Testis (tissue), 3 donors: ENCODE results near the gene XRCC2. TPM values are rescaled to one million over a fixed set of nuclear protein-coding genes. Genes with fewer than 3 reads are reported as not detected.
"Not testable (repeated sequence)": the region's sequence is repeated elsewhere in the genome, so short reads cannot be mapped to it uniquely, and the experiment has no call there.

Source experiments
- DNase-seq: peaks from one replicate; pipeline ENCODE4 v3.0.0-alpha.2; 2019
- H3K27ac ChIP-seq, 2 donors: fragments of 200-600 bp; sonication (generic); one replicate each; pipeline ENCODE4 v1.5.1; 2019
- H3K27me3 ChIP-seq: fragments of 200-600 bp; sonication (generic); one replicate; pipeline ENCODE4 v1.5.1; 2019
- H3K36me3 ChIP-seq: fragments of 200-600 bp; sonication (generic); one replicate; pipeline ENCODE4 v1.5.1; 2017; ENCODE audit warnings: low read depth; ENCODE audit errors: missing control alignments
- H3K4me1 ChIP-seq: fragments of 200-600 bp; sonication (generic); one replicate; pipeline ENCODE4 v1.5.1; 2019
- H3K4me3 ChIP-seq, 2 donors: fragments of 200-600 bp; sonication (generic); one replicate each; pipeline ENCODE4 v1.5.1; 2017 to 2019
- H3K9me3 ChIP-seq: fragments of 200-600 bp; sonication (generic); one replicate; pipeline ENCODE4 v1.5.1; 2017
- POLR2A ChIP-seq: fragments of 450-650 bp; IDR thresholded peaks from one replicate; pipeline ENCODE4 v1.6.1; 2017; ENCODE audit warnings: antibody characterized with exemption, mild to moderate bottlenecking, moderate library complexity
- WGBS, 2 donors: methylation state at CpG; one replicate each; pipeline ENCODE4 v1.1.5; 2018; 5-methylcytosine and 5-hydroxymethylcytosine counted together
- intact Hi-C: fragments of 100-400 bp; cut with DNase I; formaldehyde crosslinking; loops from one replicate; pipeline ENCODE4 v1.15.1; 2023; ENCODE audit warnings: low total_unique reads
- polyA plus RNA-seq: library from polyadenylated mRNA; stranded (reverse); fragments of 350-450 nt; fragmentation: Illumina TruSeq; extraction: RNeasy Lipid Tissue Mini Kit (QIAGEN cat#74804); gene quantifications from one replicate; pipeline ENCODE4 v1.2.3, GENCODE V29; 2014; ENCODE audit warnings: low read depth, low replicate concordance; ENCODE audit not compliant: insufficient read depth
- total RNA-seq, 2 donors: library from RNA; depleted of rRNA; stranded (reverse); fragments of >200 nt; gene quantifications; one replicate each; pipeline ENCODE4 v1.2.3, GENCODE V29; 2016
- TF ChIP-seq, protein P1 (sequence below), 3 experiments: fragments of 450-650 bp in 2 of 3; fragments of 200-600 bp in 1 of 3; sonication (generic) in 1 of 3; IDR thresholded peaks; one replicate each; pipeline ENCODE4 v1.5.1; 2016 to 2019; ENCODE audit warnings: antibody characterized with exemption in 3 of 3, mild to moderate bottlenecking in 2 of 3, moderate library complexity in 1 of 3

The XRCC2 gene
- total and polyA plus RNA-seq, 3 donors from 2014 or later: 3.4 to 9.6 (median 5.7) TPM

GRCh38 chr7:152709287-152710152, 33.6 kb upstream of the XRCC2 start:
- Histone ChIP-seq H3K27ac (no peak overlapping the region), H3K4me1 (no peaks in the 10 kb centered on the region), H3K4me3 (no peak overlapping the region), H3K36me3 (no peaks in the 10 kb centered on the region), H3K9me3 (no peaks in the 10 kb centered on the region), H3K27me3 (no peaks in the 10 kb centered on the region)
- TF ChIP-seq POLR2A: no peak
- TF ChIP-seq, protein P1, sequence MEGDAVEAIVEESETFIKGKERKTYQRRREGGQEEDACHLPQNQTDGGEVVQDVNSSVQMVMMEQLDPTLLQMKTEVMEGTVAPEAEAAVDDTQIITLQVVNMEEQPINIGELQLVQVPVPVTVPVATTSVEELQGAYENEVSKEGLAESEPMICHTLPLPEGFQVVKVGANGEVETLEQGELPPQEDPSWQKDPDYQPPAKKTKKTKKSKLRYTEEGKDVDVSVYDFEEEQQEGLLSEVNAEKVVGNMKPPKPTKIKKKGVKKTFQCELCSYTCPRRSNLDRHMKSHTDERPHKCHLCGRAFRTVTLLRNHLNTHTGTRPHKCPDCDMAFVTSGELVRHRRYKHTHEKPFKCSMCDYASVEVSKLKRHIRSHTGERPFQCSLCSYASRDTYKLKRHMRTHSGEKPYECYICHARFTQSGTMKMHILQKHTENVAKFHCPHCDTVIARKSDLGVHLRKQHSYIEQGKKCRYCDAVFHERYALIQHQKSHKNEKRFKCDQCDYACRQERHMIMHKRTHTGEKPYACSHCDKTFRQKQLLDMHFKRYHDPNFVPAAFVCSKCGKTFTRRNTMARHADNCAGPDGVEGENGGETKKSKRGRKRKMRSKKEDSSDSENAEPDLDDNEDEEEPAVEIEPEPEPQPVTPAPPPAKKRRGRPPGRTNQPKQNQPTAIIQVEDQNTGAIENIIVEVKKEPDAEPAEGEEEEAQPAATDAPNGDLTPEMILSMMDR (IDR thresholded peaks at IDR 0.05): no peak
- intact Hi-C loops: no loop called here
- DNase-seq: no peak
- 67 to 71% methylated on average over 5 of the region's 5 CpGs for WGBS, 2 donors

DNA sequence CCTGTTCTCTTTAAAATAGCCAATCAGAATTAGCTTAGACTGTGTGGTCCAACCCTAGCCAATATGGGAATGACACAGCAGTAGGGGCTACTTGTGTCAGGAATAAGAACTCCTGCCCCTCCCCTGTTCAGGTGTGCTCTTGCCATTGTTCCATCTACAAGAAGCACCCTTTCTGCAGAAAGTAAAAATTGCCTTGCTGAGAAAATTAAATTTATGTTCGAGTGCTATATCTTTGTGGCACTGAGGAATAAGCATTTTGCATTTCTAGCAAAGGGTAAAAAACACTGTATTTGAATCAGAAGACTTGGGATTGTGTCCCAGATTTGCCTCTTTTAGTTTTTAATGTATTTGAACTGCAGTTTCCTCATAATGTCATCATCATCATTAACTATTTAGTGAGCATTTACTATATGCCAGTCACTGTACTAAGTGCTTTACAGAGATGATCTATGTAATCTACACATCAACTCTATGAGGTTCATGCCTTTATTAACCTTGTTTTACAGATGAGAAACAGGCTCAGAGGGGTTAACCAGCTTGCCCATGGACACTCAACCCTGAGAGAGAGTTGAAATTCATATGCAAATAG, 28.9 kb upstream of the XRCC2 start:
- no peak for DNase-seq
- H3K4me3 ChIP-seq: no peak overlapping the region
- no peaks in the 10 kb centered on the region for H3K4me1 ChIP-seq
- intact Hi-C loops: no loop called here
- WGBS, 2 donors: 93 to 97% methylated on average over 1 of the region's 1 CpG
- H3K36me3 ChIP-seq: no peaks in the 10 kb centered on the region
- TF ChIP-seq, protein P1 (IDR thresholded peaks at IDR 0.05): no peak
- H3K9me3 ChIP-seq: no peaks in the 10 kb centered on the region
- H3K27me3 ChIP-seq: no peaks in the 10 kb centered on the region
- no peak overlapping the region for H3K27ac ChIP-seq

DNA sequence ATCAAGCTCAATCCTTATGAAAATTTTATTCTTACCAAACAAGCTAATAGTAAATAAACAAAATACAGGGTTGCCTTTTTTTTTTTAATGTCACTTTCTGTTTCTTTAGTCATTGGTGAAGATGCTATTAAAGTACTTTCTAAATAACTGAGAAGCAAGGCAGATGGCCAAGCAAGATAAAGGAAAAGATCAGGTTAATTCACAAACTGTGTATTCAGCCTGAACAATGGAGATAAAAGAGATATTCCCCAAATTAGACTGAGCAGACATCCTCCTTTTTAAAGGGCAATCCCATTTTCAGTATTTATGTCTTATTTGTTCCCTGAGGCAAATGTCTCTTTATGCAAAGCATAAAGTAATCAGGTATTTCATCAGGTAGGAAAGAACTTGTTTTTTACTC, 23.1 kb upstream of the XRCC2 start:
- Histone ChIP-seq H3K27me3 (no peaks in the 10 kb centered on the region), H3K4me1 (no peaks in the 10 kb centered on the region), H3K27ac (no peak overlapping the region), H3K9me3 (no peaks in the 10 kb centered on the region), H3K4me3 (no peak overlapping the region), H3K36me3 (no peaks in the 10 kb centered on the region)
- intact Hi-C loops: no loop called here
- TF ChIP-seq, protein P1 (IDR thresholded peaks at IDR 0.05): no peak
- no peak for TF ChIP-seq POLR2A
- DNase-seq: no peak

- 62 to 70% methylated on average over 11 to 12 of the region's 12 CpGs for WGBS, 2 donors
- peak; percentile 53 for DNase-seq
- H3K4me3 ChIP-seq, H3K36me3 ChIP-seq, H3K27me3 ChIP-seq, H3K27ac ChIP-seq, H3K4me1 ChIP-seq, H3K9me3 ChIP-seq, intact Hi-C loops: not testable (repeated sequence)
Measured at GRCh38 chr7:152697268-152697974, 21.5 kb upstream of the XRCC2 start.

DNA sequence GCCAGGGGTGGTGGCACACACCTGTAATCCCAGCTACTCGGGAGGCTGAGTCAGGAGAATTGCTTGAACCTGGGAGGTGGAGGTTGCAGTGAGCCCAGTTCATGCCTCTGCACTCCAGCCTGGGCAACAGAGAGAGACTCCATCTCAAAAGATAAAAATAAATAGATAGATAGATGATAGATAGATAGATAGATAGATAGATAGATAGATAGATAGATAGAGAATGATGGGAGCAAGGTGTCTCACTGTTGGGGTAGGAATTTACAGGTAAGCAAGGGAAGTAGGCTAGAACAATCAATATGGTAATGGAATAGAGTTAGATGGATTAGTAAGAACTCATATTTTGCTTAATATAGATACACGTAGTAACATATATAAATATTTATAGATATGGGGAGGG, 16.3 kb upstream of the XRCC2 start:
- H3K36me3 ChIP-seq, H3K27ac ChIP-seq, H3K4me3 ChIP-seq, H3K4me1 ChIP-seq, intact Hi-C loops, DNase-seq, H3K9me3 ChIP-seq, H3K27me3 ChIP-seq: not testable (repeated sequence)
- WGBS, 2 donors: 88 to 96% methylated on average over 2 of the region's 2 CpGs
